HPDE6-E6E7 (cell line): ENCODE data around the gene SLC24A3.

Experiments
- DNase-seq: peaks from one replicate; pipeline ENCODE4 v3.0.0; 2011; ENCODE audit warnings: missing footprints; ENCODE audit errors: extremely low spot score

Gene SLC24A3

GRCh38 chr20:19769507-19769906, 557.1 kb downstream of the SLC24A3 start:
- DNase-seq: no peak

DNA sequence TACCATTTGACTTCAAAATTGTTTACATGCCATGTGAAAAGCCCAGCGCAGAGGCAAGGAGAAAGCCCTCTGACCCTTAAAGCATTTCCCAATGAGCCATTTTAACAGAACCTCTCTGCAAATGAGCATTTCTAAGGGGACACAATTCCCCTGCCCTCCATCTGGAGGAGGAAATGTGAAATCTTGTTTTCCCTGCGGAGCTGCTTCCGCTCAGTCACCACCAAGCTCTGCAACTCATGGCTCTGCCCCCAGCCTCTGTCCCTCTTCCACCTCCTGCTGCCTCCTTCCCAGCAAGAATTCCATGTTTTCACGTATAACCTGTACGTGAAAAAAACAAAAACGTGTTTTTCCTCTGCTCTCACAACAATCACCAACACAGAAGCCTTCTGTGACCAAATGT, 557.9 kb downstream of the SLC24A3 start:
- DNase-seq: no peak

DNA sequence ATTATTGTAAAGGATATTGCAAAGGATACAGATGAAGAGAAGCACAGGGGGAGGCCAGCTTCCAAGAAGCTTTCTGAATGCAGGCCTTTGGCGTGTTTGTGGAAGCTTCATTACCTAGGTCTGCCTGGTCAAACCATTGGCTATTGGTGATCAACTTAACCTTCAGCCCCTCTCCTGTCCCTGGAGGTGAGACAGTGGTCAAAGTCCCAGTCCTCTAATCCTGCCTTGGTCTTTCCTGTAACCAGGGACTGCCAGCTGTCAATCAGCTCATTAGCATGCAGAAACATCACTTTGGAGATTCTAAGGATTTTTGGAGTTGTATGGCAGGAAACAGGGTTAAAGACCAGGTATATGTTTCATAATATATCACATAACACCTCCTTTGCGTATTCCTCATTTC, 558.6 kb downstream of the SLC24A3 start:
- no peak for DNase-seq
